NCI-H128 (cell line): ENCODE measurements around the gene TK2.
"Not testable (repeated sequence)": the region's sequence is repeated elsewhere in the genome, so short reads cannot be mapped to it uniquely, and the experiment has no call there.

Experiments
- DNase-seq: peaks from one replicate; lab custom pipeline; 2025; ENCODE audit not compliant: unreplicated experiment; lab: John Stamatoyannopoulos, UW

Gene TK2

DNA sequence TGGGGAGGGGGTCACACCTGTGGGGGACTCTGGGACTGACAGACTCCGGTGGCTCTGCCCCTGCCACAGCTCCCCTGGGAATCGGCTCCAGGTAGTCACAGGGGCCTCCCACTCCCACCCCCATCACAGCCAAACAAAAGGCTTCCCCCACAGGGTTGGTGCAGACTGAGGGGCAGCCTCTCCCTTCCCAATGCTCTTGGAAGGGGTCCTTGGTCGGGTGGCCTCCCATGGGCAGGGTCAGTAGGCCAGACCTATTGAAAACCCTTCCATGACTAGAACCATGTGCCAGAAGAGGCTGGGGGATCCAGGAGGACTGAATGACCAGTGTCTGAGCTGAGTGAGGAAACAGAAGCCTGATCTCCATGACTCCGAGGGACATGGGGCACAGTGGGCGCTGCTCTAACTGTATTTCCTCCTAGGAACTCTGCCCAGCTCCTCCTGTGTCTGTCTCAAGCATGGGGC lies 28.6 kb downstream of the TK2 start:
- DNase-seq = no peak

DNA sequence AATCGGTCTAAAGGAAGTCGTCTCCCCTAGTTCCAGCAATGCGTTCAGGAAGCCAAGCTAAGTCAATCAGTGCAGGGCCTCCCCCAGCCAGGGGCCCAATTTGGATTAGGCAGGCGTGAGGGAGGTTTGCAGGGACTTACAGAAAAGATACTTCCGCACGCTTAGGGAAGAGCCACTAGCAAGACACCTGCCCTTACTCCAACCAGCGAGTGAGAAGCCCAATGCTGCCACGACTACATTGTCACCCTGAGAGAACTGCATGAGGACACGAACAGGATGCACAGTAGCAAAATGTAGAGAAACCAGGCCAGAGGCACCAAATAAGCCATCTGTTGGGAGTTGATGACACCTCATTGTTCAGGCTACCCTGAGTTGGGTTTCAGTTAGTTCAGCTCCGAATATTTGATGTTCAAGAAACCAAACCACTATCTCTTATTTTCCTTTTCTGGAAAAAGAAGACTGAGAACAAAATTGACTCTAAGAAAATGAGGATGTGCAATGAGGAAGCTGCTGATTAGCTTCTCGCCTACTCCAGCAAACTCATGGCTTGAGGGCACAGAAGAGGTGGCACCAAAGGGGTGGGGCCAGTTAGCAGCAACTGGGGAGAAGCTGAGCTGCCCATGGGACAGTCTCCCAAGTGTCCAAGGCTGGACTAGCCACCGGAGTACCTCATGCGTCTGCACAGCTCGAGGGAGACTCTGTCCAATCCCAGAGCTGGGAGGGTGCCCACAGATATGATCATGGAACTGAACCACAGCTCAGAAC lies 29.3 kb downstream of the TK2 start:
- no peak for DNase-seq

DNA sequence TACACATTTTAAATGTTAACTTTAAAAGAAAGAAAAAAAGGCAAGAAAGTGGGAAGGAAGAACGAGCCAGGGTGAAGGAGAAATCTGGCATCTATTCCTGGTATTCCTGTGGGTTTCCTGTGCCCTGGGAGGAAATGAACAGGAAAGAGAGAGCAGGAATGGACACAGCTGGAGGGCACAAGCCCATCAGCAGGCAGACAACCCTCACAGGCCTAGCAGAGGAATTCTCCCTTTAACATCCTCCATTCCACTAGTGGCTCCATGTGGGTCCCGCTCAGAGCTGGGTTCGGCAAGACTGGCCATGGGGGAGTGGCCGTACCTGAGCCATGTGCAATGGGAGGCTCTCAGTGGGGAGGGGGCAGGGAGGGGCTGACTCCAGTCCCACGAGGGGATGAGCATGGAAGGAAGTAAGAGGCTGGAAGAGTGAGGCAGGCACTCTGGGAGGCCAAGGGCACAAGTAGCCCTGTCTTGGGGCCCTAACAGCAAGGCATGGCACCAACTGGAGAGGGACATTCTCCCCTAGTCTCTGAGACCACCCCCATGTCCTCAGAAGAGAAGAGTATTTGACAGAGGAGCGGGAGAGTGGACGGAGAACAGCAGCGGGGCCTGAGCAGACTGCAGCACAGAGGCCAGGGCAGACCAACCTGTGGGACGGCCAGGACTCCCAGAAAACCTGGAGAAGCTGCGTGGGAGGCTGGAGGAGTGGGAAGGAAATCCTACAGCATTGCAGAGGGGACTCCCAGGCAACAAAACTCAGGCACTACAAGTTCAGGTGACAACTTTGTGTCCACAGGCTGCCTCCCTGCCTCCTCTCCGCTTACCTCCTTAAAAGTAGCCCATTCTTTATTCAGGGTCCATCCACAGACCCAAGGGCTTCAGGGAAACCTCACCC lies 30.2 kb downstream of the TK2 start:
- no peak for DNase-seq

GRCh38 chr16:66517586-66518263 lies 32.2 kb downstream of the TK2 start:
- DNase-seq = no peak

- no peak for DNase-seq
These were observed 32.9 kb downstream of the TK2 start for GRCh38 chr16:66516808-66517585.

DNA sequence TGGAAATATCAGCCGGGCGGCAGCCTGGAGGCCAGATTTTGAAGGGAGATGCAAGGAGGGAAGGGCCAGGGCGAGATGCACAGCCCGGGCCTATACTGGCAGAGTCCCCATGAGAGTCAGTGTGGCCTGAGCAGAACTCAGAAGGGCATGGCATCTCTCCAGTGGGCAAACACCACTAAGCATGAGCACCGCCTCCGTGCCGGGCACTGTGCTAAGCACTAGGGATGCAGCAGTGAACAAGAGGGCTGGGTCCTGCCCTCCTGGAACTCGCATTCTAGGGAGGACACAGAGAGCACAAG lies 33.5 kb downstream of the TK2 start:
- DNase-seq = no peak

DNA sequence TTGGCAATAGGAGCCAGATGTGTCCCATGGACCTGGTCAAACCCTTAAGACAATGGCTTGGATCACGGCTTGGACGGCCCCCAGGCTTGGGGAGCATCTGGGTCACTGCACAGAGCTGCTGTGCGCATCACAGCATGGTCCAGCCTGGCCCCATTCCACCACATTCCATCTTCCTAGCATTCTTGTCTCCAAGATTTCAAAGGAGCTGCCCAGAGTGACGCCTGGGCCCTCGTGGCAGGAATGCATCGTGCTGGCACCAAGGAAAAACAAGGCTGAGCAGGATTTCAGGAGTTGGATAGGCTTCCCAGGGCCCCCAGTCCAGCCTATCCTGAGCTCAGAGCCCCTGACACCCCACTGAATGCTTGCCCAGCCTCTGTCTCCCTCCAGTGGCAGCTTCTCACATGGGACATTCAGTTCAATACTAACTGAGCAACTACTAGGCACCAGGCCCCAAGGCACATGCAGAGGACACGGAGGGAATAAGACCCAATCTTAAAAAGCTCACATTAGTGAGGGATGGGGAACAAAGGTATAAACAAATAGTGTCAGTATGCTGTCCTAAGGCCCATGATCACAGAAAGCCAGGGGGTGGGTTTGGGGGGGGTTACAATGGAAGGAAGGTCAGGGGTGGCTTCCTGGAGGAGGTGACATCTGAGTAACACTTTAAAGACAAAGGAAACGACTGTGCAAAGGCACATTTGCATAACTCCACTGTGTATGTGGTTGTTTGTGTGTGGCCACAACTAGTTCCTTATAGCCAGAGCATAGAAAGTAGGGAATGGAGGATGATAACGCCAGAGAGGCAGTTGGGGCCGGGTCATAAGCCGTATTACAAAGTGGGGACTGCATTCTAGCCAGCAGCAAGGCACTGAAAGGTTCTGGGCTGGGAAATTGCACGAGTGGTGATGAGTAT lies 34.1 kb downstream of the TK2 start:
- no peak for DNase-seq

DNA sequence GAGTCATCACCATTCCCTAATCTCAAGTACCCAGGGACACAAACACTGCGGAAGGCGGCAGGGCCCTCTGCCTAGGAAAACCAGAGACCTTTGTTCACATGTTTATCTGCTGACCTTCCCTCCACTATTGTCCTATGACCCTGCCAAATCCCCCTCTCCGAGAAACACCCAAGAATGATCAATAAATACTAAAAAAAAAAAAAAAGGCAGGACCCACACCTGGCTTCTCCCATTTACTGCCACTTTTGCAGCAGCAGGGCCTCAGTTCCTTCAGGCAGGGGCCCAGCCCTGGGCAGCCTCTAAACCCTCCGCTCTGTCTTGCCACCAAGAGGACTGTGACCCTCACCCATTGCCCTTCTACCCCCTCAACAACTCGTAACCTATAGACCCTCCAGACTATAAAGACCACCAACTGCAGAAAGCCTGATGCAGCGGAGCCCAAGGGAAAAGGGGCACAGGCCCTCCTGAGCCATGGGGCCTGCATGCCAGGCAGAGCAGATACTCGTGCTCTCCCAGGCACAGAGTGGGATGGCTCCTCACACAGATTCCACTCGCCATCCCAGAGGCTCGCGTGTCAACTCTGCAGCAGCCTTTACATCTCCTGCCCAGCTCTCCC lies 34.8 kb downstream of the TK2 start:
- DNase-seq = not testable (repeated sequence)

GRCh38 chr16:66514391-66514790 lies 35.5 kb downstream of the TK2 start:
- DNase-seq = not testable (repeated sequence)

- no peak for DNase-seq
These were observed 36.7 kb downstream of the TK2 start for GRCh38 chr16:66513111-66513723.

- no peak for DNase-seq
These were observed 37.4 kb downstream of the TK2 start for GRCh38 chr16:66512272-66513110.

DNA sequence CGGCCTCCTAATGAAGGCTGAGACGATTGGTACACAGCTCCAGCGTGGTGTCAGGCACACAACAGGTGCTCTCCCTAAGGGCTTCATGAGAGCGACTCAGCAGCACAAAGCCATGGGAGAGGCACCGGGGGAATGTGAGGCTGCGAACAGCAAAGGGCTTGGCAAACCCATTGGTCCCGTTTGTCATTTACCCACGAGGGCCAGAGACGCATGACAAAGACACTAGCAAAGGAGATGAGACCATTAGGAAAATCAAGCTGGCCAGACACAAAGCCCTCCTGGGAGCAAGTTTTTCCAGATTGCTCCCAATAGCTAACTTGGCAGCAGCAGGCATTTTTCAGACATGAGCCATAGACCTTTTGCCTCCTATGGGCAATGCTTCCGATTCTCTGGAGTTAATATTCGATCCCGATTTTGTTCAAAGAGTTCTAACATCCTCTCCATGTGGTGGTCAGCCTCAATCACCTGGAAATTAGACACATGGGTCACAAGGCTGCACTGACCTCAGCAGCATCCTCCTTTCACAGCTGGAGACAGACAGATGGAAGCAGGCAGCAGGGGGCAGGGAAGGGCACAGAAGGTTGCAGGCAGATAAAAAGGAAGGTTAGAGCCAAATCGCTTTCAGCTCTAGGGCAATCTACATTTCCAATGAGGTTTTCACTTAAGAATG lies 38.2 kb downstream of the TK2 start:
- DNase-seq = no peak

GRCh38 chr16:66510711-66511601 lies 39.0 kb downstream of the TK2 start:
- no peak for DNase-seq

DNA sequence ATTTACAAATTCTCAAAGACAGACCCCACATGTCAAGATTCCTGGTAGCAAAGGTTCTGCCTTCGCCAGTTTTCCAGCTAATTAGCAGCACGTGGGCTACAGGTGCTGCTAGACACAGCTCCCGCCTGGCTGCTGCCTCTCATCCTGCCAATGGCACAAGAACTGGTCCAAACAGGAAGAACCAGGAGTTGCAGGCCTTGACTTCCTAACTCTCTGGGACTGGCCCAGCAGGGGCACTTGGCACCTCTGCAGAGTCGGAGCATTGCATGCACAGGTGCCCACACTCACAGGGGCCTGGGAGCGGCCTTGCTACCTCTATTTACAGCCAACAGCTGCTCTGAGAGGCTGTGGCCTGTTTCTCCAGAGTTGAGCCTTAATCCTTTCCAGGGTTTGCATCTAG lies 39.6 kb downstream of the TK2 start:
- no peak for DNase-seq

DNA sequence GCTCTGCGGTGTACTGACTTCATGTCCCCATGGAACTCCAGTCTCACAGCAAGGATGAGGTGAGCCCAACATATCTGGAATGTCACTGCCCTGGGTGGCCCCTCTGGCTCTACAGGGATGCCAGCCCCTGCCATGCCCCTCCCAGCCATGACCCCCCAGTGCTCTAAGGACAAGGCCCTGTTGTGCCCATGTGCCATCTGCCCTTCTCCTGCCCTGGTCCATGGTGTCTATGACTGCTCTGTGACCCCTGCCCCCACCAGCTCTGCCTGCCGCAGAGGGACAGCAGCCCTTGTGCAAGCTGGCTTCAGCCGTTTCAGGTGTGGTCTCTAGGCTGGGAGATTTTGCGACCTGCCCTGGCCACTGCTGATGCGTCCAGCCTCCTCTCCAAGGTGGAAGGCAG lies 40.3 kb downstream of the TK2 start:
- DNase-seq = no peak

- DNase-seq = no peak
These were observed 40.9 kb downstream of the TK2 start for GRCh38 chr16:66508914-66509496.
